BE2C (cell line): ENCODE data around the gene KRTAP5-9.
A peak's percentile ranks its signal among the peaks of the same experiment; 100 is the strongest.
"Not testable (repeated sequence)": the region's sequence is repeated elsewhere in the genome, so short reads cannot be mapped to it uniquely, and the experiment has no call there.

Source experiments
- DNase-seq: peaks from one replicate; pipeline ENCODE4 v3.0.0-alpha.2; 2020
- H3K27me3 ChIP-seq: fragments of 250-450 bp; sonication (Bioruptor Pico); 2 replicates; pipeline ENCODE4 v1.5.1; 2020; ENCODE audit warnings: mild to moderate bottlenecking
- H3K36me3 ChIP-seq: fragments of 250-450 bp; sonication (Bioruptor Pico); 2 replicates; pipeline ENCODE4 v1.5.1; 2020; ENCODE audit warnings: mild to moderate bottlenecking
- H3K4me1 ChIP-seq: fragments of 250-450 bp; sonication (Bioruptor Pico); 2 replicates; pipeline ENCODE4 v1.5.1; 2020
- H3K4me3 ChIP-seq: 2 replicates; pipeline ENCODE4 v1.5.1; 2011; ENCODE audit warnings: low read depth, low read length
- H3K9me3 ChIP-seq: fragments of 250-450 bp; sonication (Bioruptor Pico); 2 replicates; pipeline ENCODE4 v1.5.1; 2020
- CTCF ChIP-seq: IDR thresholded peaks from 2 replicates; pipeline ENCODE4 v1.5.1; 2012; ENCODE audit warnings: mild to moderate bottlenecking, low read depth, low read length

KRTAP5-9 gene

GRCh38 chr11:71538666-71538990, 9.6 kb upstream of the KRTAP5-9 start:
- DNase-seq, result no peak
- Histone ChIP-seq H3K4me3 (no peak overlapping the region), H3K9me3 (no peaks in the 10 kb centered on the region), H3K27me3 (no peaks in the 10 kb centered on the region), H3K4me1 (no peaks in the 10 kb centered on the region), H3K36me3 (no peaks in the 10 kb centered on the region)
- no peak for TF ChIP-seq CTCF

GRCh38 chr11:71539017-71539416, 9.2 kb upstream of the KRTAP5-9 start:
- DNase-seq, result no peak
- no peaks in the 10 kb centered on the region for H3K36me3 ChIP-seq
- H3K4me3 ChIP-seq, result no peak overlapping the region
- H3K9me3 ChIP-seq, result no peaks in the 10 kb centered on the region
- no peaks in the 10 kb centered on the region for H3K27me3 ChIP-seq
- TF ChIP-seq CTCF, result no peak
- H3K4me1 ChIP-seq, result no peaks in the 10 kb centered on the region

- not testable (repeated sequence) for H3K36me3 ChIP-seq, H3K9me3 ChIP-seq, DNase-seq, H3K4me3 ChIP-seq, H3K27me3 ChIP-seq, H3K4me1 ChIP-seq
These were observed 8.2 kb upstream of the KRTAP5-9 start for GRCh38 chr11:71539971-71540370.

- H3K27me3 ChIP-seq, H3K4me1 ChIP-seq, H3K9me3 ChIP-seq, H3K36me3 ChIP-seq, DNase-seq, H3K4me3 ChIP-seq: not testable (repeated sequence)
These were observed 7.5 kb upstream of the KRTAP5-9 start for GRCh38 chr11:71540521-71541304.

- H3K36me3 ChIP-seq, result no peaks in the 10 kb centered on the region
- no peaks in the 10 kb centered on the region for H3K9me3 ChIP-seq
- no peaks in the 10 kb centered on the region for H3K27me3 ChIP-seq
- no peak for TF ChIP-seq CTCF
- no peak for DNase-seq
- H3K4me3 ChIP-seq, result no peak overlapping the region
- H3K4me1 ChIP-seq, result no peaks in the 10 kb centered on the region
These were observed 5.8 kb upstream of the KRTAP5-9 start for GRCh38 chr11:71542382-71542781.

- TF ChIP-seq CTCF, result no peak
- DNase-seq, result peak; percentile 26
- Histone ChIP-seq H3K4me1 (no peaks in the 10 kb centered on the region), H3K27me3 (no peaks in the 10 kb centered on the region), H3K36me3 (no peaks in the 10 kb centered on the region), H3K9me3 (no peaks in the 10 kb centered on the region), H3K4me3 (no peak overlapping the region)
These were observed 5.1 kb upstream of the KRTAP5-9 start for GRCh38 chr11:71542879-71543777.

- no peak for TF ChIP-seq CTCF
- Histone ChIP-seq H3K4me3 (no peak overlapping the region), H3K36me3 (no peaks in the 10 kb centered on the region), H3K4me1 (no peaks in the 10 kb centered on the region), H3K9me3 (no peaks in the 10 kb centered on the region), H3K27me3 (no peaks in the 10 kb centered on the region)
- no peak for DNase-seq
These were observed 4.4 kb upstream of the KRTAP5-9 start for GRCh38 chr11:71543866-71544265.
